Measurements from ENCODE around the gene IL34. TPM values are rescaled to one million over a fixed set of nuclear protein-coding genes. Genes with fewer than 3 reads are reported as not detected.

Gene IL34
- total RNA-seq, 4 donors from 2014 or later = 1.1 to 1.4 TPM; not detected in 2

- WGBS, 2 donors (ENCODE audit: low coverage in 1 of 2) = 62% methylated on average over 14 of the region's 14 CpGs; no CpG with 5 or more reads in 1 of the 2 donors
- Histone ChIP-seq H3K4me3 (no peak overlapping the region), H3K9me3 (no peaks in the 10 kb centered on the region), H3K27me3 (no peaks in the 10 kb centered on the region), H3K27ac (peak overlapping the region; percentile 87 to 95 (median 91)), H3K4me1 (peaks cover 52 to 81% (median 61%) of the 10 kb centered on the region in 4 donors), H3K36me3 (no peaks in the 10 kb centered on the region)
- no peak for TF ChIP-seq CTCF (IDR thresholded peaks at IDR 0.05)
- TF ChIP-seq POLR2AphosphoS5 (IDR thresholded peaks at IDR 0.05) = no peak
- TF ChIP-seq POLR2A (IDR thresholded peaks at IDR 0.05) = no peak
- no peak for TF ChIP-seq EP300 (IDR thresholded peaks at IDR 0.05; ENCODE audit: low read depth)
- in situ Hi-C loops (cut with MboI; ENCODE audit: low pct_ligation_motif_present in 1 of 4, low pct_unique_long_range_greater_than_20kb in 1 of 4, low sequenced_read_pairs in 3 of 4) = no loop called here
- DNase-seq = no peak
- intact Hi-C loops (cut with DNase I; ENCODE audit: low total_unique reads) = no loop called here
These were observed 51.3 kb downstream of the IL34 start for GRCh38 chr16:70697594-70698170.

GRCh38 chr16:70698901-70699300 is 52.5 kb downstream of the IL34 start:
- intact Hi-C loops (cut with DNase I; ENCODE audit: low total_unique reads) = no loop called here
- no peaks in the 10 kb centered on the region for H3K36me3 ChIP-seq
- H3K4me3 ChIP-seq = no peak overlapping the region
- no peaks in the 10 kb centered on the region for H3K27me3 ChIP-seq
- in situ Hi-C loops (cut with MboI; ENCODE audit: low pct_ligation_motif_present in 1 of 4, low pct_unique_long_range_greater_than_20kb in 1 of 4, low sequenced_read_pairs in 3 of 4) = no loop called here
- peaks cover 46 to 81% (median 59%) of the 10 kb centered on the region in 4 donors for H3K4me1 ChIP-seq
- TF ChIP-seq POLR2A (IDR thresholded peaks at IDR 0.05) = no peak
- no peak for TF ChIP-seq POLR2AphosphoS5 (IDR thresholded peaks at IDR 0.05)
- TF ChIP-seq CTCF (IDR thresholded peaks at IDR 0.05) = no peak
- no peak for TF ChIP-seq EP300 (IDR thresholded peaks at IDR 0.05; ENCODE audit: low read depth)
- WGBS, 2 donors (ENCODE audit: low coverage in 1 of 2) = 98% methylated on average over 10 of the region's 10 CpGs; no CpG with 5 or more reads in 1 of the 2 donors
- H3K27ac ChIP-seq = peak overlapping the region in 3 of 4 donors; percentile 87 to 91 (median 91)
- no peak for DNase-seq
- H3K9me3 ChIP-seq = no peaks in the 10 kb centered on the region

GRCh38 chr16:70699696-70700095 is 53.3 kb downstream of the IL34 start:
- no peak for DNase-seq
- in situ Hi-C loops (cut with MboI; ENCODE audit: low pct_ligation_motif_present in 1 of 4, low pct_unique_long_range_greater_than_20kb in 1 of 4, low sequenced_read_pairs in 3 of 4) (no loop called here), intact Hi-C loops (cut with DNase I; ENCODE audit: low total_unique reads) (loop anchor here (5.0 kb wide), 1 partner anchor 38 kb away; no protein-coding TSS in a partner anchor)
- Histone ChIP-seq H3K36me3 (no peaks in the 10 kb centered on the region), H3K27ac (peak overlapping the region; percentile 79 to 87 (median 86)), H3K4me1 (peaks cover 39 to 81% (median 56%) of the 10 kb centered on the region in 4 donors), H3K4me3 (no peak overlapping the region), H3K27me3 (no peaks in the 10 kb centered on the region), H3K9me3 (no peaks in the 10 kb centered on the region)
- TF ChIP-seq POLR2A (IDR thresholded peaks at IDR 0.05) (no peak), POLR2AphosphoS5 (IDR thresholded peaks at IDR 0.05) (no peak), CTCF (IDR thresholded peaks at IDR 0.05) (no peak), EP300 (IDR thresholded peaks at IDR 0.05; ENCODE audit: low read depth) (no peak)
- WGBS, 2 donors (ENCODE audit: low coverage in 1 of 2) = 89% methylated on average over 17 of the region's 17 CpGs; no CpG with 5 or more reads in 1 of the 2 donors

GRCh38 chr16:70700101-70701020 is 54.0 kb downstream of the IL34 start:
- Histone ChIP-seq H3K36me3 (no peaks in the 10 kb centered on the region), H3K27ac (peak overlapping the region; percentile 79 to 87 (median 86)), H3K4me3 (no peak overlapping the region), H3K27me3 (no peaks in the 10 kb centered on the region), H3K4me1 (peaks cover 37 to 79% (median 55%) of the 10 kb centered on the region in 4 donors), H3K9me3 (no peaks in the 10 kb centered on the region)
- intact Hi-C loops (cut with DNase I; ENCODE audit: low total_unique reads) (loop anchor here (5.0 kb wide), 1 partner anchor 37 kb away; no protein-coding TSS in a partner anchor), in situ Hi-C loops (cut with MboI; ENCODE audit: low pct_ligation_motif_present in 1 of 4, low pct_unique_long_range_greater_than_20kb in 1 of 4, low sequenced_read_pairs in 3 of 4) (no loop called here)
- WGBS, 2 donors (ENCODE audit: low coverage in 1 of 2) = 78 to 100% methylated on average over 1 to 29 of the region's 30 CpGs
- DNase-seq = no peak
- TF ChIP-seq EP300 (IDR thresholded peaks at IDR 0.05; ENCODE audit: low read depth) (no peak), POLR2AphosphoS5 (IDR thresholded peaks at IDR 0.05) (no peak), CTCF (IDR thresholded peaks at IDR 0.05) (no peak), POLR2A (IDR thresholded peaks at IDR 0.05) (no peak)

All from transverse colon (tissue), 4 donors.